Rectal smooth muscle tissue (tissue), 1 donor: ENCODE measurements around the gene PIGC.

Experiments used
- H3K27ac ChIP-seq: one replicate; pipeline ENCODE4 v1.7.0; 2013; ENCODE audit warnings: low read depth, low read length, inconsistent platforms
- H3K27me3 ChIP-seq: one replicate; pipeline ENCODE4 v1.7.0; 2013; ENCODE audit warnings: low read length; ENCODE audit not compliant: control insufficient read depth, insufficient read depth
- H3K36me3 ChIP-seq: one replicate; pipeline ENCODE4 v1.7.0; 2013; ENCODE audit warnings: low read length; ENCODE audit not compliant: control insufficient read depth, insufficient read depth
- H3K4me1 ChIP-seq: one replicate; pipeline ENCODE4 v1.7.0; 2013; ENCODE audit warnings: low read length; ENCODE audit not compliant: control insufficient read depth, insufficient read depth
- H3K4me3 ChIP-seq: one replicate; pipeline ENCODE4 v1.7.0; 2013; ENCODE audit warnings: low read length
- H3K9ac ChIP-seq: one replicate; pipeline ENCODE4 v1.7.0; 2013; ENCODE audit warnings: low read length

Gene PIGC

GRCh38 chr1:172460177-172460576 lies 16.3 kb upstream of the PIGC start:
- H3K9ac ChIP-seq, result no peak overlapping the region
- no peaks in the 10 kb centered on the region for H3K4me1 ChIP-seq
- H3K36me3 ChIP-seq, result no peaks in the 10 kb centered on the region
- no peaks in the 10 kb centered on the region for H3K27me3 ChIP-seq
- no peak overlapping the region for H3K4me3 ChIP-seq
- H3K27ac ChIP-seq, result no peak overlapping the region

- H3K9ac ChIP-seq, result no peak overlapping the region
- no peak overlapping the region for H3K27ac ChIP-seq
- no peak overlapping the region for H3K4me3 ChIP-seq
- H3K4me1 ChIP-seq, result no peaks in the 10 kb centered on the region
- H3K27me3 ChIP-seq, result no peaks in the 10 kb centered on the region
- H3K36me3 ChIP-seq, result no peaks in the 10 kb centered on the region
These were observed 13.7 kb upstream of the PIGC start for GRCh38 chr1:172457479-172458130.

GRCh38 chr1:172456344-172456769 lies 12.5 kb upstream of the PIGC start:
- no peaks in the 10 kb centered on the region for H3K36me3 ChIP-seq
- no peaks in the 10 kb centered on the region for H3K4me1 ChIP-seq
- no peak overlapping the region for H3K4me3 ChIP-seq
- H3K9ac ChIP-seq, result no peak overlapping the region
- H3K27me3 ChIP-seq, result no peaks in the 10 kb centered on the region
- H3K27ac ChIP-seq, result no peak overlapping the region

- H3K9ac ChIP-seq, result no peak overlapping the region
- no peak overlapping the region for H3K4me3 ChIP-seq
- H3K27ac ChIP-seq, result no peak overlapping the region
- H3K36me3 ChIP-seq, result no peaks in the 10 kb centered on the region
- no peaks in the 10 kb centered on the region for H3K4me1 ChIP-seq
- no peaks in the 10 kb centered on the region for H3K27me3 ChIP-seq
These were observed 11.6 kb upstream of the PIGC start for GRCh38 chr1:172455451-172455850.

- Histone ChIP-seq H3K27me3 (no peaks in the 10 kb centered on the region), H3K4me3 (no peak overlapping the region), H3K36me3 (no peaks in the 10 kb centered on the region), H3K4me1 (no peaks in the 10 kb centered on the region), H3K27ac (no peak overlapping the region), H3K9ac (no peak overlapping the region)
These were observed 9.7 kb upstream of the PIGC start for GRCh38 chr1:172453607-172454006.

- H3K36me3 ChIP-seq, result no peaks in the 10 kb centered on the region
- H3K4me3 ChIP-seq, result no peak overlapping the region
- no peaks in the 10 kb centered on the region for H3K27me3 ChIP-seq
- H3K9ac ChIP-seq, result no peak overlapping the region
- H3K27ac ChIP-seq, result no peak overlapping the region
- H3K4me1 ChIP-seq, result no peaks in the 10 kb centered on the region
These were observed 9.3 kb upstream of the PIGC start for GRCh38 chr1:172453153-172453545.

GRCh38 chr1:172452536-172453152 lies 8.8 kb upstream of the PIGC start:
- Histone ChIP-seq H3K36me3 (no peaks in the 10 kb centered on the region), H3K4me3 (no peak overlapping the region), H3K27ac (no peak overlapping the region), H3K27me3 (no peaks in the 10 kb centered on the region), H3K4me1 (no peaks in the 10 kb centered on the region), H3K9ac (no peak overlapping the region)

- Histone ChIP-seq H3K27ac (no peak overlapping the region), H3K4me3 (no peak overlapping the region), H3K4me1 (no peaks in the 10 kb centered on the region), H3K36me3 (no peaks in the 10 kb centered on the region), H3K27me3 (no peaks in the 10 kb centered on the region), H3K9ac (no peak overlapping the region)
These were observed 7.2 kb upstream of the PIGC start for GRCh38 chr1:172451002-172451443.

GRCh38 chr1:172450524-172450885 lies 6.6 kb upstream of the PIGC start:
- Histone ChIP-seq H3K9ac (no peak overlapping the region), H3K27me3 (no peaks in the 10 kb centered on the region), H3K27ac (no peak overlapping the region), H3K4me1 (no peaks in the 10 kb centered on the region), H3K36me3 (no peaks in the 10 kb centered on the region), H3K4me3 (no peak overlapping the region)

GRCh38 chr1:172449585-172450523 lies 6.0 kb upstream of the PIGC start:
- Histone ChIP-seq H3K27ac (no peak overlapping the region), H3K4me1 (no peaks in the 10 kb centered on the region), H3K27me3 (no peaks in the 10 kb centered on the region), H3K9ac (no peak overlapping the region), H3K4me3 (peak overlapping the region; percentile 37), H3K36me3 (no peaks in the 10 kb centered on the region)

- Histone ChIP-seq H3K9ac (no peak overlapping the region), H3K36me3 (no peaks in the 10 kb centered on the region), H3K27ac (no peak overlapping the region), H3K4me3 (no peak overlapping the region), H3K4me1 (peaks cover 2% of the 10 kb centered on the region), H3K27me3 (no peaks in the 10 kb centered on the region)
These were observed 5.2 kb upstream of the PIGC start for GRCh38 chr1:172448995-172449584.

- H3K36me3 ChIP-seq, result no peaks in the 10 kb centered on the region
- H3K27ac ChIP-seq, result no peak overlapping the region
- H3K9ac ChIP-seq, result no peak overlapping the region
- H3K4me3 ChIP-seq, result no peak overlapping the region
- H3K27me3 ChIP-seq, result no peaks in the 10 kb centered on the region
- H3K4me1 ChIP-seq, result peaks cover 5% of the 10 kb centered on the region
These were observed 3.8 kb upstream of the PIGC start for GRCh38 chr1:172447641-172448040.
